Peyer's patch (tissue), 4 donors: Measurements from ENCODE around the gene PLEKHG3.

Experiments used
- CTCF ChIP-seq, 6 experiments: fragments of 450-650 bp in 4 of 6; fragments of 200-600 bp in 2 of 6; sonication (generic) in 1 of 6; IDR thresholded peaks; one replicate each; pipeline ENCODE4 v1.5.1; 2017 to 2019; ENCODE audit warnings: antibody characterized with exemption in 6 of 6, mild to moderate bottlenecking in 3 of 6, moderate library complexity in 1 of 6
- POLR2A ChIP-seq, 2 donors: fragments of 450-650 bp; IDR thresholded peaks; one replicate each; pipeline ENCODE4 v1.5.1; 2017; ENCODE audit warnings: antibody characterized with exemption in 2 of 2, mild to moderate bottlenecking in 2 of 2, moderate library complexity in 2 of 2

- TF ChIP-seq CTCF (IDR thresholded peaks at IDR 0.05) (no peak), POLR2A (IDR thresholded peaks at IDR 0.05) (no peak)
These were observed 3.9 kb upstream of the PLEKHG3 start for GRCh38 chr14:64700290-64700689.
